Heart left ventricle (tissue), 16 donors: ENCODE measurements around the gene RBM34. TPM values are rescaled to one million over a fixed set of nuclear protein-coding genes. Genes with fewer than 3 reads are reported as not detected.

ENCODE experiments used
- ATAC-seq, 4 donors: fragments of 200-7000 bp; cut with Tn5 transposase; one replicate each; pipeline ENCODE4 v1.9.1; 2020 to 2022; ENCODE audit warnings: moderate library complexity in 4 of 4, mild to moderate bottlenecking in 3 of 4, moderate number of reproducible peaks in 1 of 4
- DNase-seq, 5 donors: peaks; one replicate each; pipeline ENCODE4 v3.0.0-alpha.2; 2020
- H3K27ac ChIP-seq, 12 donors: fragments of 200-600 bp; sonication (generic) in 4 of 12; one replicate each; pipeline versions ENCODE4 v1.5.0 to v1.8.0; 2016 to 2022; ENCODE audit warnings: mild to moderate bottlenecking in 2 of 12
- H3K27me3 ChIP-seq, 9 donors: fragments of 200-600 bp; sonication (generic) in 2 of 9; one replicate each; pipeline versions ENCODE4 v1.5.1 to v1.8.0; 2016 to 2022; ENCODE audit warnings: mild to moderate bottlenecking in 3 of 9
- H3K36me3 ChIP-seq, 9 donors: fragments of 200-600 bp; sonication (generic) in 2 of 9; one replicate each; pipeline versions ENCODE4 v1.5.0 to v1.8.0; 2018 to 2022; ENCODE audit warnings: mild to moderate bottlenecking in 2 of 9
- H3K4me1 ChIP-seq, 12 donors: fragments of 200-600 bp; sonication (generic) in 4 of 12; one replicate each; pipeline versions ENCODE4 v1.5.0 to v1.8.0; 2016 to 2022; ENCODE audit warnings: mild to moderate bottlenecking in 3 of 12
- H3K4me3 ChIP-seq, 12 donors: fragments of 200-600 bp; sonication (generic) in 4 of 12; one replicate each; pipeline versions ENCODE4 v1.5.0 to v1.8.0; 2017 to 2022; ENCODE audit warnings: mild to moderate bottlenecking in 9 of 12, moderate library complexity in 4 of 12
- H3K9me3 ChIP-seq, 12 donors: fragments of 200-600 bp; sonication (generic) in 4 of 12; one replicate each; pipeline versions ENCODE4 v1.5.0 to v1.8.0; 2016 to 2022; ENCODE audit warnings: mild to moderate bottlenecking in 1 of 12
- POLR2A ChIP-seq, 2 donors: fragments of 450-650 bp; IDR thresholded peaks; one replicate each; pipeline ENCODE4 v1.6.1; 2017; ENCODE audit warnings: antibody characterized with exemption in 2 of 2, mild to moderate bottlenecking in 2 of 2, moderate library complexity in 2 of 2
- WGBS, 4 donors: extraction: QIAGEN DNeasy Blood & Tissue Kit in 2 of 4; methylation state at CpG; one replicate each; pipeline versions ENCODE4 v1.1.5 to v1.1.7; 2013 to 2018; 5-methylcytosine and 5-hydroxymethylcytosine counted together
- intact Hi-C, 10 donors: fragments of 100-400 bp; cut with DNase I; formaldehyde crosslinking; loops; one replicate each; pipeline versions ENCODE4 v1.11.1 to v1.14.2; 2022
- polyA plus RNA-seq, 2 donors: library from polyadenylated mRNA; stranded (reverse); fragments of 200-250 nt; gene quantifications; one replicate each; pipeline ENCODE4 v1.2.3, GENCODE V29; 2013
- total RNA-seq, 9 donors: library from RNA; depleted of rRNA in 2 of 9; stranded (reverse); fragments of >200 nt in 2 of 9; fragmentation: NEBNext Ultra II Directional in 3 of 9; extraction: Animal tissue kit (Norgen Biotek cat#: 25700) in 3 of 9; gene quantifications; one replicate each; pipeline versions ENCODE4 v1.1.0 to v1.2.4, GENCODE V29; 2016 to 2023
- TF ChIP-seq, protein P1 (sequence below), 12 donors: fragments of 200-600 bp; sonication (generic) in 4 of 12; IDR thresholded peaks; one replicate each; pipeline versions ENCODE4 v1.5.0 to v1.8.0; 2018 to 2022; ENCODE audit warnings: antibody characterized with exemption in 12 of 12, mild to moderate bottlenecking in 5 of 12
- donor health status: ischemic (EF 13 %, LVEDD 7.1; RV severe dilation, severe dysfunction).
- donor health status: healthy with polysubstance abuse.
- donor health status: DM: no; HTN: yes; CAD: no.
- donor health status: DM: no; HTN: no; CAD: no.
- donor health status: ischemic (EF 25% LVEDD 6.9; RV normal size, moderate dysfunction).
- donor health status: ischemic (EF 25% LVEDD 5.7; RV mildly dilated, moderate dysfunction).
- donor health status: healthy.
- donor health status: DM: yes; HTN: yes; CAD: no.
- donor health status: ischemic (EF 35%, LVEDD 5.7; RV mildly dilated, moderate dysfunction).
- donor health status: nonischemic (EF 11% LVEDD 7.7; RV severe dilation, severe dysfunction).
- donor health status: DM: yes; HTN: yes; CAD: no.
- donor health status: PGD.
- donor health status: ischemic (EF 29% LVEDD 5.4; RV normal size, mild dysfunction).
- donor health status: nonischemic (EF 23%, LVEDD 6.1; RV moderate dilation, normal function).

RBM34 gene
- total and polyA plus RNA-seq, 11 donors = 34.2 to 97.8 (median 49.6) TPM

DNA sequence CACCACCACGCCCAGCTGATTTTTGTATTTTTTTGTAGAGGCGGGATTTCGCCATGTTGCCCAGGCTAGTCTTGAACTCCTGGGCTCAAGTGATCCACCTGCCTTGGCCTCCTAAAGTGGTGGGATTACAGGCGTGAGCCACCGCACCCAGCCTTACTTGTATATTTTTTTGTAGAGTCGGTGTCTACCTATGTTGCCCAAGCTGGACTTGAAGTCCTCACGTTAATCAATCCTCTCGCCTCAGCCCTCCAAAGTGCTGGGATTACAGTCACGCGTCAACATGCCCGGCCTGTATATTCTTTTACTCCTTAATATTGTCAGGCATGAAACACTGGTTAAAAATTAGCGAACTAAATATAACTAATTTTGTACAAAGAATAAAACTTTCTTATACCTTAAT lies 26.9 kb downstream of the RBM34 start:
- DNase-seq (no peak), ATAC-seq (no peak)
- no peaks in the 10 kb centered on the region for H3K9me3 ChIP-seq
- H3K27ac ChIP-seq = no peak overlapping the region
- H3K4me3 ChIP-seq = no peak overlapping the region
- H3K36me3 ChIP-seq = peaks cover 0 to 85% (median 75%) of the 10 kb centered on the region in 9 donors
- 95 to 98% (median 97%) methylated on average over 12 of the region's 12 CpGs for WGBS, 4 donors
- TF ChIP-seq, protein P1, sequence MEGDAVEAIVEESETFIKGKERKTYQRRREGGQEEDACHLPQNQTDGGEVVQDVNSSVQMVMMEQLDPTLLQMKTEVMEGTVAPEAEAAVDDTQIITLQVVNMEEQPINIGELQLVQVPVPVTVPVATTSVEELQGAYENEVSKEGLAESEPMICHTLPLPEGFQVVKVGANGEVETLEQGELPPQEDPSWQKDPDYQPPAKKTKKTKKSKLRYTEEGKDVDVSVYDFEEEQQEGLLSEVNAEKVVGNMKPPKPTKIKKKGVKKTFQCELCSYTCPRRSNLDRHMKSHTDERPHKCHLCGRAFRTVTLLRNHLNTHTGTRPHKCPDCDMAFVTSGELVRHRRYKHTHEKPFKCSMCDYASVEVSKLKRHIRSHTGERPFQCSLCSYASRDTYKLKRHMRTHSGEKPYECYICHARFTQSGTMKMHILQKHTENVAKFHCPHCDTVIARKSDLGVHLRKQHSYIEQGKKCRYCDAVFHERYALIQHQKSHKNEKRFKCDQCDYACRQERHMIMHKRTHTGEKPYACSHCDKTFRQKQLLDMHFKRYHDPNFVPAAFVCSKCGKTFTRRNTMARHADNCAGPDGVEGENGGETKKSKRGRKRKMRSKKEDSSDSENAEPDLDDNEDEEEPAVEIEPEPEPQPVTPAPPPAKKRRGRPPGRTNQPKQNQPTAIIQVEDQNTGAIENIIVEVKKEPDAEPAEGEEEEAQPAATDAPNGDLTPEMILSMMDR (IDR thresholded peaks at IDR 0.05) = no peak
- TF ChIP-seq POLR2A (IDR thresholded peaks at IDR 0.05) = no peak
- H3K27me3 ChIP-seq = no peaks in the 10 kb centered on the region
- intact Hi-C loops = no loop called here
- H3K4me1 ChIP-seq = peaks cover 0 to 7% (median 0%) of the 10 kb centered on the region in 12 donors

DNA sequence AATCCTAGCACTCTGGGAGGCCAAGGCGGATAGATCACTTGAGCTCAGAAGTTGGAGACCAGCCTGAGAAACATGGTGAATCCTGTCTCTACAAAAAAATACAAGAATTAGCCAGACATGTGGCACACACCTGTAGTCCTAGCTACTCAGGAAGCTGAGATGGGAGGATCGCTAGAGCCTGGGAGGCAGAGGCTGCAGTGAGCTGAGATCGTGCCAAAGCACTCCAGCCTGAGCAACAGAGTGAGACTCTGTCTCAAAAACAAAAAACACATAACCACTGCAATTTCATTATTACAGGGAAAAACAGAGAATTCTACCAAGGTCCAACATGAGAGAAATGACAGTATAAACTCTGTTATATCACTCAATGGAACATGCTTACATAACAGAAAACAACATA lies 28.0 kb downstream of the RBM34 start:
- peaks cover 0 to 74% (median 65%) of the 10 kb centered on the region in 9 donors for H3K36me3 ChIP-seq
- no peak for TF ChIP-seq POLR2A (IDR thresholded peaks at IDR 0.05)
- TF ChIP-seq, protein P1 (IDR thresholded peaks at IDR 0.05) = no peak

DNA sequence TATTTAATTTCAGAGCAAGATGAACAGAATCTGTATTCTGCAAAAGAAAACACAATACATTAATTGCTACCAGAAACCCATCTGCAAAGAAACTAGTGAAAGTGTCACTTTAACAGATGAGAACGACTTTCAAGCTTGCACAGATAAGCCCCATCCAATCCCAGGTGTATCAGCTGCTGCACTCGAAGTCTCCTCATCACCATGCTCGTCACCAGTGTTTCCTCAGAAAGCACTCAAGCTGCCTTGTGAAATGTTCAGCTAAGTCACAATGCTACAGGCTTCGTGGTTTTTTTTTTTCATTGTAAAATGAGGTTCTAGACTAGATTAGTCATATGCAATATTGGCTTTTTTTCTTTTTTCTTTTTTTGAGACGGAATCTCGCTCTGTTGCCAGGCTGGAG lies 29.1 kb downstream of the RBM34 start:
- H3K9me3 ChIP-seq = no peaks in the 10 kb centered on the region
- H3K27me3 ChIP-seq = no peaks in the 10 kb centered on the region
- no peak overlapping the region for H3K4me3 ChIP-seq
- peaks cover 0 to 19% (median 7%) of the 10 kb centered on the region in 12 donors for H3K4me1 ChIP-seq
- DNase-seq = no peak
- intact Hi-C loops = no loop called here
- TF ChIP-seq POLR2A (IDR thresholded peaks at IDR 0.05) = no peak
- TF ChIP-seq, protein P1 (IDR thresholded peaks at IDR 0.05) = no peak
- 75 to 80% (median 77%) methylated on average over 6 of the region's 6 CpGs for WGBS, 4 donors
- no peak for ATAC-seq
- no peak overlapping the region for H3K27ac ChIP-seq
- H3K36me3 ChIP-seq = peaks cover 0 to 63% (median 54%) of the 10 kb centered on the region in 9 donors

More for the DNA sequence above, 28.0 kb downstream of the RBM34 start:
- DNase-seq (no peak), ATAC-seq (no peak)
- H3K4me1 ChIP-seq = peaks cover 0 to 8% (median 0%) of the 10 kb centered on the region in 12 donors
- H3K4me3 ChIP-seq = no peak overlapping the region
- WGBS, 4 donors = 89 to 97% (median 95%) methylated on average over 3 of the region's 3 CpGs
- no peaks in the 10 kb centered on the region for H3K9me3 ChIP-seq
- no peak overlapping the region for H3K27ac ChIP-seq
- H3K27me3 ChIP-seq = no peaks in the 10 kb centered on the region
- intact Hi-C loops = no loop called here

DNA sequence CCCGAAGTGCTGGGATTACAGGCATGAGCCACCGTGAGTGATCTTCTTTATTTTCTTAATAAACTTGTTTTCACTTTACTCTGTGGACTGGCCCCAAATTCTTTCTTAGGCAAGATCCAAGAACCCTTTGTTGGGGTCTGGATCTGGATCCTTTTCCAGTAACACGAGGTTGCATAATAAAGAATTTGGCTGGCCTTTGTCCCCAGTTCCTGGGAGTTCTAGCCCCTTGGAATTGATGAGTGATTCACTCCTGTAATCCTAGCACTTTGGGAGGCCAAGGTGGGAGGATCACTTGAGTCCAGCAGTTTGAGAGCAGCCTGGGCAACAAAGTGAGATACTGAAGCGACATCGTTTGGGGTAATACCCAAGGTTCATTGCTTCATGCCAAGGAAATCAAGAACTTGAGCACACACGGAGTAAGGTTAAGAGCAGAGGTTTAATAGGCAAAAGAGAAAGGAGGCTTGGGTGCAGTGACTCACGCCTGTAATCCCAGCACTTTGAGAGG lies 30.2 kb downstream of the RBM34 start:
- no peak overlapping the region for H3K4me3 ChIP-seq
- no peaks in the 10 kb centered on the region for H3K9me3 ChIP-seq
- peaks cover 0 to 58% (median 43%) of the 10 kb centered on the region in 9 donors for H3K36me3 ChIP-seq
- no peak for DNase-seq
- no peak for ATAC-seq
- intact Hi-C loops = no loop called here
- no peaks in the 10 kb centered on the region for H3K27me3 ChIP-seq
- H3K27ac ChIP-seq = no peak overlapping the region
- 90 to 95% (median 91%) methylated on average over 7 of the region's 7 CpGs for WGBS, 4 donors
- H3K4me1 ChIP-seq = peaks cover 0 to 30% (median 14%) of the 10 kb centered on the region in 12 donors
- no peak for TF ChIP-seq POLR2A (IDR thresholded peaks at IDR 0.05)
- TF ChIP-seq, protein P1 (IDR thresholded peaks at IDR 0.05) = no peak
